PFSK-1 (cell line): ENCODE measurements around the gene TRIM16. TPM values are rescaled to one million over a fixed set of nuclear protein-coding genes. Genes with fewer than 3 reads are reported as not detected.
"Not testable (repeated sequence)": the region's sequence is repeated elsewhere in the genome, so short reads cannot be mapped to it uniquely, and the experiment has no call there.

Experiments used
- FOXP2 ChIP-seq: optimal IDR thresholded peaks from 2 replicates; pipeline ENCODE3; 2011; ENCODE audit warnings: borderline replicate concordance, control low read depth, inconsistent platforms; ENCODE audit not compliant: insufficient read depth; ENCODE audit errors: extremely low read length, extremely low read depth
- POLR2AphosphoS5 ChIP-seq: IDR thresholded peaks from 2 replicates; pipeline ENCODE4 v1.6.1; 2012; ENCODE audit warnings: low read depth, mild to moderate bottlenecking, control low read depth, low read length, moderate library complexity
- SIN3A ChIP-seq: IDR thresholded peaks from 2 replicates; pipeline ENCODE4 v1.6.1; 2012; ENCODE audit warnings: mild to moderate bottlenecking, low read length, moderate library complexity, borderline replicate concordance; ENCODE audit not compliant: insufficient read depth
- TAF1 ChIP-seq: IDR thresholded peaks from 2 replicates; pipeline ENCODE4 v1.6.1; 2012; ENCODE audit warnings: low read length, control low read depth, borderline replicate concordance; ENCODE audit not compliant: insufficient read depth
- polyA plus RNA-seq: library from polyadenylated mRNA; unstranded; fragments of >200 nt; gene quantifications from one replicate; pipeline ENCODE4 v1.2.1, GENCODE V29; 2012; ENCODE audit warnings: low read depth, missing spikeins; ENCODE audit not compliant: insufficient read length
- TF ChIP-seq, protein P1 (sequence below), 2 experiments: IDR thresholded peaks; 2 replicates each; pipeline versions ENCODE4 v1.6.1 to v1.8.0; 2011 to 2012; ENCODE audit warnings: low read depth in 2 of 2, low read length in 2 of 2, control low read depth in 1 of 2, inconsistent platforms in 1 of 2, mild to moderate bottlenecking in 1 of 2, moderate library complexity in 1 of 2; ENCODE audit not compliant: insufficient read depth in 1 of 2

TRIM16 gene
- 31.5 TPM for polyA plus RNA-seq

DNA sequence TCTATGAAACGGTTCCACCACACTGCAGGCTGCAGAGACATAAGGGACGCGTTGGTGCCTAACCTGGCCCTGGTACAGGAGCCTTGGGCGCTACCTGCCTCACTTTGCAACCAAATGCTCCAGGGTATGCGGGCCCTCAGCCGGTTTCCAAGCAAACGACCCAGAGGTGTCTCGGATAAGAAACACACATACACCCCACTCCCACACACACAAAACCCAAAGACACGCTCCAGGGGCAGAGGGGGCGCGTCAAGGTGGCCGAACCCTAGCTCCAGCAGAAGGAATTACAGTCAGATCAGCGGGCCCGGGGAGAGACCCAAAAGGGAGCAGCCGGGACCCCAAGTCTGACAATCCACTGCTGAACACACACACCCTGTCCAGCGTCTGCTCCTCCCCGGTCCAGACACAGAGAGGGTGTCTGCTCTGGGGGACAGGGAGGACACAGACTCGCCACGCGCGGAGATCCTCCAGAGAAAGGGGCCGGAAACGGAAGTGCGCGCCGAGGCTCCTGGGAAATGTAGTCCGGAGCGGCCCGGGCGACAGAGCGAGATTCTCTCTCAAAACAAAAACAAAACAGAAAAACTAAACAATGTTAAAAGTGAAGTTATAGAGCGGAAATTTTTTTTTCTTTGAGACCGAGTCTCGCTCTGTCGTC is at the start of gene TRIM16:
TSS of gene TRIM16 (minus strand) at position 488 of the 655 bp plus-strand sequence. CDS start 32,702 bp downstream, outside the sequence.
- peak; percentile 77; the same call in 1 of the 2 replicates for TF ChIP-seq TAF1
- TF ChIP-seq POLR2AphosphoS5: peak; percentile 75; the same call in 1 of the 2 replicates

DNA sequence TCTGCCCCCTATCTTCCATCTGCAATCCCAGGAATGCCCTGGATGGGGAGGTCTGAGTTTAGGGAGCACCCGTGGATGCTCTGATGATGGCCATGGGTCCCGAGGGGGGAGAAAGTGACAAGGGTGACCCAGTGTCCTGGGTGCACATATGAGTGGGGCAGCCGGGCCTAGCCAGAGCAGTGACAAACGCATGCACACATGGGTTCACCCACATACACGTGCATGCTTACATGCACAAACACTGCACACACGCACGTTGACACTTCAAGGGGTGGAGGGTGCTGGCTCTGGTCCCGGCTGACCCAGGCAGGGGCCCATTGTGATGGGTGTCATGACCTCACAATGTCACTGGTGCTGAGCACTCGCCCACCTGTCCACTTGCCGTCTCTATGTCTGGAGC is 47.8 kb upstream of the TRIM16 start, which contains the start of gene TBC1D26:
TSS of gene TBC1D26 (plus strand) at position 384 of the 400 bp plus-strand sequence. CDS start 3,066 bp downstream, outside the sequence.
- not testable (repeated sequence) for TF ChIP-seq FOXP2, TAF1, POLR2AphosphoS5

DNA sequence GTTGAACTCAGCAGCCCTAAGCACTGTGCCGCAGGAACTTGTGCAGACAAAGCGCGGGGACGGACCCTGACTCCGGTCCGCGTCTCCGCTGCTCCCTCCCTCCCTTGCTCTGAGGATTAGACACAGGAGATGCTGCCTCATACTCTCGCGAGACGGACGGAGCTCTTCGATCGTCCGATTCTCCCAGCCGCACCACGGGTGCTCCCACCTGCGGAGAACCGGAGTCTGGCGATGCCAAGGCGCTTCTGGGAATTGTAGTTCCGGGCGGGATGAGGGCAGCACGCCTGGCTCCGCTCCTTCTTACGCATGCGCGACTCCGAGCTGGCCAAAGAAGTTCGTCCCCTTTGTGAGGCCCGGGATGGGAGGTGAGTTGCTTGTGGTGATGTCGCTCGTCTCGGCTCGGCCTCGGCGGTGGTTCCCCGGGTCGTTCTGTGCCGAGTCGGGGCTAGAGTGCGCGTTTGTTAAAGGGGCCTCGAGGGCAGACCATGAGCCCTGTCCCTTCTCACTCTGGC is 15.4 kb upstream of the TRIM16 start, which contains the start of gene ZNF286A:
TSS of gene ZNF286A (plus strand) at position 340 of the 512 bp plus-strand sequence. CDS start 578 bp downstream, outside the sequence.
- TF ChIP-seq POLR2AphosphoS5 (peak; percentile 59; the same call in 1 of the 2 replicates), TAF1 (peak; percentile 44; the same call in 1 of the 2 replicates)

GRCh38 chr17:15663691-15664090 is 20.4 kb downstream of the TRIM16 start:
- TF ChIP-seq TAF1 (no peak), POLR2AphosphoS5 (no peak), SIN3A (no peak), FOXP2 (no peak)
- TF ChIP-seq, protein P1, sequence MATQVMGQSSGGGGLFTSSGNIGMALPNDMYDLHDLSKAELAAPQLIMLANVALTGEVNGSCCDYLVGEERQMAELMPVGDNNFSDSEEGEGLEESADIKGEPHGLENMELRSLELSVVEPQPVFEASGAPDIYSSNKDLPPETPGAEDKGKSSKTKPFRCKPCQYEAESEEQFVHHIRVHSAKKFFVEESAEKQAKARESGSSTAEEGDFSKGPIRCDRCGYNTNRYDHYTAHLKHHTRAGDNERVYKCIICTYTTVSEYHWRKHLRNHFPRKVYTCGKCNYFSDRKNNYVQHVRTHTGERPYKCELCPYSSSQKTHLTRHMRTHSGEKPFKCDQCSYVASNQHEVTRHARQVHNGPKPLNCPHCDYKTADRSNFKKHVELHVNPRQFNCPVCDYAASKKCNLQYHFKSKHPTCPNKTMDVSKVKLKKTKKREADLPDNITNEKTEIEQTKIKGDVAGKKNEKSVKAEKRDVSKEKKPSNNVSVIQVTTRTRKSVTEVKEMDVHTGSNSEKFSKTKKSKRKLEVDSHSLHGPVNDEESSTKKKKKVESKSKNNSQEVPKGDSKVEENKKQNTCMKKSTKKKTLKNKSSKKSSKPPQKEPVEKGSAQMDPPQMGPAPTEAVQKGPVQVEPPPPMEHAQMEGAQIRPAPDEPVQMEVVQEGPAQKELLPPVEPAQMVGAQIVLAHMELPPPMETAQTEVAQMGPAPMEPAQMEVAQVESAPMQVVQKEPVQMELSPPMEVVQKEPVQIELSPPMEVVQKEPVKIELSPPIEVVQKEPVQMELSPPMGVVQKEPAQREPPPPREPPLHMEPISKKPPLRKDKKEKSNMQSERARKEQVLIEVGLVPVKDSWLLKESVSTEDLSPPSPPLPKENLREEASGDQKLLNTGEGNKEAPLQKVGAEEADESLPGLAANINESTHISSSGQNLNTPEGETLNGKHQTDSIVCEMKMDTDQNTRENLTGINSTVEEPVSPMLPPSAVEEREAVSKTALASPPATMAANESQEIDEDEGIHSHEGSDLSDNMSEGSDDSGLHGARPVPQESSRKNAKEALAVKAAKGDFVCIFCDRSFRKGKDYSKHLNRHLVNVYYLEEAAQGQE (IDR thresholded peaks at IDR 0.05; ENCODE audit: insufficient read depth in 1 of 2, low read depth in 2 of 2, low read length in 2 of 2): no peak

GRCh38 chr17:15663176-15663575 is 20.9 kb downstream of the TRIM16 start:
- TF ChIP-seq, protein P1 (IDR thresholded peaks at IDR 0.05; ENCODE audit: insufficient read depth in 1 of 2, low read depth in 2 of 2, low read length in 2 of 2): no peak
- TF ChIP-seq POLR2AphosphoS5 (no peak), TAF1 (no peak), SIN3A (no peak), FOXP2 (no peak)

GRCh38 chr17:15662681-15663080 is 21.4 kb downstream of the TRIM16 start:
- TF ChIP-seq POLR2AphosphoS5: no peak
- no peak for TF ChIP-seq FOXP2
- TF ChIP-seq, protein P1 (IDR thresholded peaks at IDR 0.05; ENCODE audit: insufficient read depth in 1 of 2, low read depth in 2 of 2, low read length in 2 of 2): no peak
- no peak for TF ChIP-seq TAF1
- no peak for TF ChIP-seq SIN3A
